GM12891 (cell line): Measurements from ENCODE around the gene GPR21.

Experiments
- POLR2A ChIP-seq: IDR thresholded peaks from 2 replicates; pipeline ENCODE4 v1.6.1; 2011; ENCODE audit warnings: low read depth, low read length, control low read depth
- POLR2AphosphoS5 ChIP-seq: IDR thresholded peaks from 2 replicates; pipeline ENCODE4 v1.6.1; 2011; ENCODE audit warnings: low read depth, low read length, control low read depth
- POU2F2 ChIP-seq: IDR thresholded peaks from 2 replicates; pipeline ENCODE4 v1.6.1; 2011; ENCODE audit warnings: low read depth, mild to moderate bottlenecking, control low read depth, low read length, moderate library complexity
- SPI1 ChIP-seq: IDR thresholded peaks from 2 replicates; pipeline ENCODE4 v1.6.1; 2011; ENCODE audit warnings: low read depth, low read length, control low read depth
- TAF1 ChIP-seq: IDR thresholded peaks from 2 replicates; pipeline ENCODE4 v1.6.1; 2011; ENCODE audit warnings: low read depth, low read length, control low read depth

- no peak for TF ChIP-seq POLR2AphosphoS5
- no peak for TF ChIP-seq POLR2A
- no peak for TF ChIP-seq TAF1
- no peak for TF ChIP-seq SPI1
- no peak for TF ChIP-seq POU2F2
Observed at GRCh38 chr9:122988920-122989621, 44.4 kb upstream of the GPR21 start.
